AML-193 (cell line): ENCODE measurements around the gene NLN.

Experiments
- DNase-seq, 2 experiments: peaks; one replicate each; lab custom pipeline; 2025; lab: John Stamatoyannopoulos, UW

The NLN gene

GRCh38 chr5:65721720-65722574 is at the start of gene NLN, which contains the start of gene SGTB:
NLN (plus strand) TSS chr5:65722205; CDS start chr5:65722374, 169 bp downstream.
SGTB (minus strand) TSS chr5:65722109; CDS start chr5:65720807, 1,302 bp downstream.
- DNase-seq: peak; percentile 45 to 47

- DNase-seq: peak in 1 of 2 experiments; percentile 35
Measured at GRCh38 chr5:65672796-65673195, 49.2 kb upstream of the NLN start.

- DNase-seq: no peak
Measured at GRCh38 chr5:65674749-65675148, 47.3 kb upstream of the NLN start.

GRCh38 chr5:65676056-65676455 is 45.9 kb upstream of the NLN start:
- DNase-seq: peak; percentile 49 to 50

GRCh38 chr5:65682148-65682547 is 39.9 kb upstream of the NLN start:
- no peak for DNase-seq

- DNase-seq: no peak
Measured at GRCh38 chr5:65693121-65693520, 28.9 kb upstream of the NLN start.

GRCh38 chr5:65695162-65695755 is 26.7 kb upstream of the NLN start:
- DNase-seq: no peak

GRCh38 chr5:65695896-65696295 is 26.1 kb upstream of the NLN start:
- no peak for DNase-seq

GRCh38 chr5:65696892-65697291 is 25.1 kb upstream of the NLN start:
- DNase-seq: no peak

- DNase-seq: no peak
Measured at GRCh38 chr5:65699338-65699737, 22.7 kb upstream of the NLN start.

GRCh38 chr5:65702036-65702435 is 20.0 kb upstream of the NLN start:
- DNase-seq: no peak

GRCh38 chr5:65704621-65705239 is 17.3 kb upstream of the NLN start:
- no peak for DNase-seq

GRCh38 chr5:65707663-65708062 is 14.3 kb upstream of the NLN start:
- DNase-seq: no peak

- peak; percentile 75 to 84 for DNase-seq
Measured at GRCh38 chr5:65708145-65708544, 13.9 kb upstream of the NLN start.

GRCh38 chr5:65718576-65719310 is 3.3 kb upstream of the NLN start:
- DNase-seq: no peak

- peak; percentile 18 to 27 for DNase-seq
Measured at GRCh38 chr5:65721050-65721719, 820 bp upstream of the NLN start.

- peak; percentile 50 to 60 for DNase-seq
Measured at GRCh38 chr5:65722575-65723403, 784 bp downstream of the NLN start.

- DNase-seq: no peak
Measured at GRCh38 chr5:65727491-65728156, 5.6 kb downstream of the NLN start.

- DNase-seq: no peak
Measured at GRCh38 chr5:65728218-65728617, 6.2 kb downstream of the NLN start.

GRCh38 chr5:65730910-65731309 is 8.9 kb downstream of the NLN start:
- DNase-seq: no peak
